ENCODE data around the gene SLC7A14.
A peak's percentile ranks its signal among the peaks of the same experiment; 100 is the strongest.

SLC7A14 gene
- total RNA-seq, result 0 to 5.7 (median 0) reads per million in 17 experiments

GRCh38 chr3:170585937-170586310 is at the start of gene SLC7A14:
TSS of gene SLC7A14 (minus strand) at chr3:170586075. CDS start at chr3:170526936, 59,139 bp downstream.
- DNase-seq, result no peak

GRCh38 chr3:170635385-170635735 is 49.5 kb upstream of the SLC7A14 start:
- DNase-seq, result no peak

- no peak for DNase-seq
These were observed 48.9 kb upstream of the SLC7A14 start for GRCh38 chr3:170634663-170635384.

- no peak for DNase-seq
These were observed 47.7 kb upstream of the SLC7A14 start for GRCh38 chr3:170633573-170633972.

- DNase-seq, result no peak
These were observed 46.9 kb upstream of the SLC7A14 start for GRCh38 chr3:170632780-170633179.

GRCh38 chr3:170631755-170632488 is 46.0 kb upstream of the SLC7A14 start:
- DNase-seq, result no peak

- no peak for DNase-seq
These were observed 37.6 kb upstream of the SLC7A14 start for GRCh38 chr3:170623524-170623923.

- DNase-seq, result no peak
These were observed 36.7 kb upstream of the SLC7A14 start for GRCh38 chr3:170622369-170623159.

- DNase-seq, result no peak
These were observed 35.4 kb upstream of the SLC7A14 start for GRCh38 chr3:170621256-170621655.

GRCh38 chr3:170614214-170614966 is 28.5 kb upstream of the SLC7A14 start:
- peak; percentile 2 to 47 (median 34) for DNase-seq

- DNase-seq, result no peak
These were observed 25.9 kb upstream of the SLC7A14 start for GRCh38 chr3:170611751-170612150.

- DNase-seq, result no peak
These were observed 24.5 kb upstream of the SLC7A14 start for GRCh38 chr3:170610321-170610884.

GRCh38 chr3:170608475-170608874 is 22.6 kb upstream of the SLC7A14 start:
- DNase-seq, result no peak

GRCh38 chr3:170606675-170607074 is 20.8 kb upstream of the SLC7A14 start:
- no peak for DNase-seq

- DNase-seq, result no peak
These were observed 19.6 kb upstream of the SLC7A14 start for GRCh38 chr3:170605490-170605889.

- DNase-seq, result no peak
These were observed 18.1 kb upstream of the SLC7A14 start for GRCh38 chr3:170603770-170604510.

GRCh38 chr3:170602556-170602955 is 16.7 kb upstream of the SLC7A14 start:
- DNase-seq, result no peak

GRCh38 chr3:170600005-170600624 is 14.2 kb upstream of the SLC7A14 start:
- no peak for DNase-seq

- DNase-seq, result no peak
These were observed 13.2 kb upstream of the SLC7A14 start for GRCh38 chr3:170599091-170599490.

GRCh38 chr3:170598091-170598502 is 12.2 kb upstream of the SLC7A14 start:
- no peak for DNase-seq

GRCh38 chr3:170594528-170594927 is 8.7 kb upstream of the SLC7A14 start:
- DNase-seq, result no peak

All from suppressor macrophage (primary cell).